ENCODE results near the gene SH3RF3.

DNA sequence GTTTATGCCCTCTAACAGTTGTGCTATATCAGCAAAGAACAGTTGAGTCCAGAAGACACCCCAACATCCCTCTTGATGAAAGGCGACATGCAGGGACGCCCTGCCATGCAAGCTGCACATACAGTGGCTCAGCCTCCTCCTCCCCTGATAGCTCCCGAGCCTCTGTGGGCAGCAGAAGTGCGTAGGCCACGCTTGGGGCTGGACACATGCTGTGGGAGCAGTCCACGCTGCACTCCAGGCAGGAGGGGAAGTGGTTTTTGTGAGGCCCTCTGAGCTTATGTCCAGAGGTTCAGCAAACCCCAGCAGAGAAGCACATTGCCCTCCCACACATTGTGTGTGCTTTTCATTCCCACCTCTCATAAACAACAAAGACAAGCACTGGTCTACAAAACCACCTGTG, 322.7 kb downstream of the SH3RF3 start:
- TF ChIP-seq TARDBP (CRISPR knock-in tag; IDR thresholded peaks at IDR 0.05) (no peak), SMAD3 (CRISPR knock-in tag; IDR thresholded peaks at IDR 0.05) (no peak), MNT (IDR thresholded peaks at IDR 0.05) (no peak), FOXA1 (IDR thresholded peaks at IDR 0.05) (no peak), FOXA1 (CRISPR knock-in tag; IDR thresholded peaks at IDR 0.05) (no peak), TMF1 (CRISPR knock-in tag; IDR thresholded peaks at IDR 0.05; ENCODE audit: low read depth) (no peak), ELF1 (CRISPR knock-in tag; IDR thresholded peaks at IDR 0.05) (no peak), ZNF776 (CRISPR knock-in tag; IDR thresholded peaks at IDR 0.05) (no peak), ETV5 (CRISPR knock-in tag; IDR thresholded peaks at IDR 0.05; ENCODE audit: borderline replicate concordance) (no peak), ZNF615 (CRISPR knock-in tag; IDR thresholded peaks at IDR 0.05; ENCODE audit: borderline replicate concordance) (no peak)
- TF ChIP-seq, protein P1, sequence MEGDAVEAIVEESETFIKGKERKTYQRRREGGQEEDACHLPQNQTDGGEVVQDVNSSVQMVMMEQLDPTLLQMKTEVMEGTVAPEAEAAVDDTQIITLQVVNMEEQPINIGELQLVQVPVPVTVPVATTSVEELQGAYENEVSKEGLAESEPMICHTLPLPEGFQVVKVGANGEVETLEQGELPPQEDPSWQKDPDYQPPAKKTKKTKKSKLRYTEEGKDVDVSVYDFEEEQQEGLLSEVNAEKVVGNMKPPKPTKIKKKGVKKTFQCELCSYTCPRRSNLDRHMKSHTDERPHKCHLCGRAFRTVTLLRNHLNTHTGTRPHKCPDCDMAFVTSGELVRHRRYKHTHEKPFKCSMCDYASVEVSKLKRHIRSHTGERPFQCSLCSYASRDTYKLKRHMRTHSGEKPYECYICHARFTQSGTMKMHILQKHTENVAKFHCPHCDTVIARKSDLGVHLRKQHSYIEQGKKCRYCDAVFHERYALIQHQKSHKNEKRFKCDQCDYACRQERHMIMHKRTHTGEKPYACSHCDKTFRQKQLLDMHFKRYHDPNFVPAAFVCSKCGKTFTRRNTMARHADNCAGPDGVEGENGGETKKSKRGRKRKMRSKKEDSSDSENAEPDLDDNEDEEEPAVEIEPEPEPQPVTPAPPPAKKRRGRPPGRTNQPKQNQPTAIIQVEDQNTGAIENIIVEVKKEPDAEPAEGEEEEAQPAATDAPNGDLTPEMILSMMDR (CRISPR knock-in tag; IDR thresholded peaks at IDR 0.05) = no peak
